Activated naive CD4-positive, alpha-beta T cell treated with anti-CD3 and anti-CD28 coated beads, Interleukin-2, amount 50 U/mL, for 16 hours (primary cell): Measurements from ENCODE around the gene ASB17.
"Not testable (repeated sequence)": the region's sequence is repeated elsewhere in the genome, so short reads cannot be mapped to it uniquely, and the experiment has no call there.

Experiments
- DNase-seq: peaks from one replicate; pipeline ENCODE4 v3.0.0-alpha.2; 2020

The ASB17 gene

DNA sequence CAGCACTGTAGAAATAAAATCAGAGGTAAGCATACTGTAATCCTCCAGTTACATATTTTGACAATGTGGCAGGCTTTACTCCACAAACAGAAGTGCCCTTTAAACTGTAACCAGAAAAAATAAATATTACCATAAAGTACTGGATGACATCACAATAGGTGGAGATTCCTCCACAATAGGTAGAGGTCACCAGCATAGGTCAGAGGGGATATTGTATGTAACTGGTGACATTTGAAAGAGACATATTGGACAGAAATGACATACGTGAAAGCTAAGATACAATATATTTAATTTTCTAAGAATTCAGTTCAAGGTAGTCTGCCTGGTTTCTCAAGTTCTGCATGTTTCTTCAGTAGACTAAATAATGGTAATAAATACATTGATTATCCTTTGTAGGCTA, at the start of gene ASB17:
ASB17 (minus strand) TSS at position 101 of the 400 bp plus-strand sequence. CDS start 113 bp downstream, outside the sequence.
- no peak for DNase-seq

DNA sequence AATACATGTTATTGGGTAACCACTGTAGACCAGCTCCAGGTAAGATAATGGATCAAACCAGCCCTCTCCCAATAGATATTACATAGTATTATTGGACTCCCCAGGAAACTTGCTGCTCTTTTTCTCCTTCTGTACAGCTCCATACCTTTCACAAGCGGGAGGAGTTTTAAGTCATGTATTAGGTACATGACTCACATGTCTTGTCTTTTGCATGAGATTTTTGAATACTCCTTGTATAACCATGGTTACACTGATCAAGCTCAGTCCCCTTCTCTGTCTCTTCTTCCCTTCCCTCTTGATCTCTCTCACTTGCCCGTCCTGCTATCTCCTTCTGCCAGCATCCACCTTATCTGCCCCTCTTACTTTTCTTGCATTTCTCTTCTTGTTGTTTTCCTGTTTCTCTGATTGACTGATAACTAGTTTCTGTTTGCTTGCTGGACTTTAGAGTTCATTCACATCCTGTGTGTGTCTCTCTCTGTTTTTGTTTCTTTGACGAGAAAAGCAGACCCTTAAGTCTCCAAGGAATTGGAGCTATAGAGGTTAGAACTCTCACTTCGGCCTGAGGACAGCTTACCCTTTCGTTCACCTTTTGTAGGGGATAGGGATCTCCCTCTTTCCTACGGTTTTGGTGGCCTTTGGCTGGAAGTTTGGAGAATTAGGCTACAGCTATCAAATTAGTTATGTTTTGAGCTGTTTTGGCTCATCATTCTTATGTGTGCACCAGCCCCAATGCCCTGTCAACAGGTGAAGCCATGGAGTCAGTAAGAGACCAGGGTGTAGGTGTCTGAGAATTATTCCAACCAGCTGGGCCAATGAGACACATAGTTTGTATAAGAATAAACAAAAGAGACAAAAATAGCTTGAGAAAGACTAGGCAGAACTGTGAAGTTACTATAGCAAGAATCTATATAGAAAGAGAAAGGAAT, 49.0 kb upstream of the ASB17 start:
- DNase-seq = no peak

GRCh38 chr1:75970631-75971030, 38.4 kb upstream of the ASB17 start:
- DNase-seq = no peak

GRCh38 chr1:75969550-75969949, 37.3 kb upstream of the ASB17 start:
- no peak for DNase-seq

GRCh38 chr1:75967719-75968118, 35.5 kb upstream of the ASB17 start:
- DNase-seq = no peak

GRCh38 chr1:75964760-75965408, 32.7 kb upstream of the ASB17 start:
- no peak for DNase-seq

DNA sequence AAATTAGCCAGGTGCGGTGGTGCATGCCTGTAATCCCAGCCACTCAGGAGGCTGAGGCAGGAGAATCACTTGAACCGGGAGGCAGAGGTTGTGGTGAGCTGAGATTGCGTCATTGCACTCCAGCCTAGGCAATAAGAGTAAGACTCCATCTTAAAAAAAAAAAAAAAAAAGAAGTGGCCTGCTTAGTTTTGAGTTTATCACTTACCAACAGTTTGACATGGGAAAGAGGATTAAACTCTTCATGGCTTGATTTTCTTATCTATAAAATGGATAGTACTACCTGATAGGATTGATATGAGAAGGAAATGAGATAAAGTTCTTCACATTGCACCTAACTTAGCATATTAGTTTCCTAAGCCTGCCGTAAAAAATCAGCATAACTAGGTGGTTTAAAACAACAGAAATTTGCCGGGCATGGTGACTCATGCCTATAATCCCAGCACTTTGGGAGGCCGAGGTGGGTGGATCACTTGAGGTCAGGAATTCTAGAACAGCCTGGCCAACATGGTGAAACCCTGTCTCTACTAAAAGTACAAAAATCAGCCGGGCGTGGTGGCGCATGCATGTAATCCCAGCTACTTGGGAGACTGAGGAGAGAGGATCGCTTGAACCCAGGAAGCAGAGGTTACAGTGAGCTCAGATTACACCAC, 32.0 kb upstream of the ASB17 start:
- DNase-seq = not testable (repeated sequence)

- no peak for DNase-seq
Observed at GRCh38 chr1:75954586-75954985, 22.4 kb upstream of the ASB17 start.

DNA sequence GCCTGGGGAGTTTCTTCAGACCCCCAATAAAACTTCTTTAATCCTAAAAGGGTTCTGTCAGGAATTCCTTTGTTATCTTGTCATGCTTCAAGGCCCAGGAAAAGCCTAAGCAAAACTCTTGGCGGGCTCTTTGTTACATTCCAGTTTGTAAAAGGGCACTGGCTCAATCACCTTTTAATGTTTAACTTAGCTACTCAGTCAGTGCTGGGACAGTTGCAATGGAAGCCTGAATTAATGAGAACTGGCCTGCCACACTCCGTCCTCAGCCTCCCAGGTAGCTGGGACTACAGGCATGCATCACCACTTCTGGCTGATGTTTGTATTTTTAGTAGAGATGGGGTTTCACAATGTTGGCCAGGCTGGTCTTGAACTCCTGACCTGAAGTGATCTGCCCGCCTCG, 21.3 kb upstream of the ASB17 start:
- no peak for DNase-seq

- no peak for DNase-seq
Observed at GRCh38 chr1:75952016-75952415, 19.8 kb upstream of the ASB17 start.

DNA sequence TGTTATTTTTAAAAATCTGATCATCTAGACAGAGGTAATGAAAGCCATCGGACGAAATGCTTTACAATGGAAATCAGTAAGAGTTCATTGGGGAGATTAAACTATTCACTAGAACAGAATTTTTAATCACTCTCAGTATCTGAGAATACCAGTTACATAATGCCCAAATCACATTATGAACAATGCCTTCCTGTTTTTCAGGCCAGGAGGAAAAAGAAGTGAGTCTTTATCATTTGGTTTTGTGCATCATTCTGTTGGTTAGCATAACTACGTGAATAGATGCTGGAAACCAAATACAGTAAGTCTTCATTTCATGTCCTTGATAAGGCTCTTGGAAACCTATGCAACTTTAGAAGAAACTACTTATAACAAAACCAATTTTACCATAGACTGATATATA, 18.0 kb upstream of the ASB17 start:
- no peak for DNase-seq

DNA sequence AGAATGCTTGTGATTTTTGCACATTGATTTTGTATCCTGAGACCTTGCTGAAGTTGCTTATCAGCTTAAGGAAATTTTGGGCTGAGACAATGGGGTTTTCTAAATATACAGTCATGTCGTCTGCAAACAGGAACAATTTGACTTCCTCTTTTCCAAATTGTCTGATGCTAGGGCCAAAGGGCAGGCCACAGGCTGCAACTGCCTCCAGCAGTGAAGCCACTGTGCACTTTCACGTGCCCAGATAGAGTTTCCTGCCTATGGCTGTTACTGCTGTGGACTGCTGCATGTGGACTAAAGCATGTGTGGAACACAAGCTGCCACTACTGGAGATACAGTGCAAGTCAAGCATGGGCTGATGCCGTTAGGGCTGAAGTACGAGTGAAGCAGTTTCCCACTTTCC, 10.8 kb upstream of the ASB17 start:
- not testable (repeated sequence) for DNase-seq

DNA sequence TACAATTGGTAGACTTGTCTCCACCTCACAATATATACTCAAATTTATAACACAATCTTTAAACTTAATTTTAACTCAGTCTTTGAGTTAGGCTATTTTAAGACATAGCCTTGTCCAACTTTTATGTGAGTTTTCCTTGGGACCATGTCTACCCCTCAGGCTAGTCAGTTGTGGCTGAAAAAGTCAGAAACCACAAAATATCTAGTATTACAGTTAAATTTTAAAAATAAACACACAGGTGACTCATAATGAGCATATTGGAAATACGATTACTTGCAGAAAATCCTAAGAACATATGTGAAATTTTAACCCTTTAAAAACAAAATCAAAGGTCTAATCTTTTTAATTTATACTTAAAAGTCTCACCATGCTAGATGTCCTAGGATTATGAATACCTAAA, 4.8 kb upstream of the ASB17 start:
- DNase-seq = no peak

DNA sequence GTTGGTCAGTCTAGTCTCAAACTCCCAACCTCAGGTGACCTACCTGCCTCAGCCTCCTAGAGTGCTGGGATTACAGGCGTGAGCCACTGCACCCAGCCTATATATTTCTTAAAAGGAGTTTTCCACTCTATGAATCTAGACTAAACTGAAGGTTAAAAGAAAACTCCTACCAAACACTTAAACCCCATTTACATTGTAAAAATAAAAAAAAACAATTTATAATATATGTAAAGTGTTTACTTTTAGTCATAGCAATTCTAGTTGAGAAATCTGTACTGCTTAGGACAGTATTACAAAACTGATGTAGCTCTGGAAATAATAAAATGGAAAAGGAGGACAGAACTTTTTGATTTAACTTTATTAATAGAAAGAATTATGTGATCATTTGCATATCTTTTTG, 9.5 kb downstream of the ASB17 start:
- no peak for DNase-seq

DNA sequence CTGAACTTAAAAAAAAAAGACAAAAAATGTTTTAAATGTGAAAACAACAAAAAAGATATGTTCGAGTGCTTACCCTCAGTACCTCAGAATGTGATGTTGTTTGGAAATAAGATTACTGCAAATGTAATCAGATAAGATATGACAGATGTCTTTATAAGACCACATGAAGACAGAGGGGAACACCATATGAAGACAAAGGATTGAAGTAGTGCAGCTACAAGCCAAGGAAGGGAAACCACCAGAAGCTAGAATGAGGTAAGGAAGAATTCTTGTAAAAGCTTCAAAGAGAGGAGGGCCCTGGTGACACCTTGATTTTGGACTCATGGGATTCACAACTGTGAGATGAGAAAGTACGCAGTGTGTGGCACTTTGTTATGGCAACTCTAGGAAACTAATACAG, 15.4 kb downstream of the ASB17 start:
- no peak for DNase-seq

GRCh38 chr1:75908717-75909152, 23.5 kb downstream of the ASB17 start:
- DNase-seq = no peak

DNA sequence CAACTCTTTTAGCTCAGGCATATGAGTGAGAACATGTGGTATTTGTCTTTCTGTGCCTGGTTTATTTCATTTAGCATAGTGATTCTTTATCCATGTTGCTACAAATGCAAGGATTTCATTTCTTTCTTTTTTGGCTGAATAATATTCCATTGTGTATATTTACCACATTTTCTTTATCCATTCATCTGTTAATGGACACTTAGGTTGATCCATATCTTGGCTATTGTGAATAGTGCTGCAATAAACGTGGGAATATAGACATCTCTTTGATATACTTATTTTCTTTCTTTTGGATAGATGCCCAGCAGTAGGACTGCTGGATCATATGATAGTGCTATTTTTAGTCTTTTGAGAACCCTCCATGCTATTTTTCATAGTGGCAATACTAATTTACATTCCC, 30.8 kb downstream of the ASB17 start:
- DNase-seq = no peak

GRCh38 chr1:75884437-75884836, 47.8 kb downstream of the ASB17 start:
- DNase-seq = no peak

- DNase-seq = no peak
Observed at GRCh38 chr1:75879985-75880384, 52.2 kb downstream of the ASB17 start.

DNA sequence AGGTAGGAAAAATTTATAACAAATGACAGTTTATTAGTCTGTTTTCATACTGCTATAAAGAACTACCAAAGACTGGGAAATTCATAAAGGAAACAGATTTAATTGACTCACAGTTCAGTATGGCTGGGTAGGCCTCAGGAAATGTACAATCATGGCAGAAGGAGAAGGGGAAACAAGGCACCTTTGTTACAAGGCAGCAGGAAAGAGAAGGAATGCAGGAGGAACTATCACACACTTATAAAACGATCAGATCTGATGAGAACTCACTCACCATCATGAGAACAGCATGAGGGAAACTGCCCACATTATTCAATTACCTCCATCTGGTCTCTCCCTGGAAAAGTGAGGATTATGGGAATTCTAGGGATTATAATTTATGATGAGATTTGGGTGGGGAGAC, 61.3 kb downstream of the ASB17 start:
- DNase-seq = no peak
